Lower lobe of right lung (tissue), 2 donors: ENCODE measurements around the gene GSTA5. TPM values are rescaled to one million over a fixed set of nuclear protein-coding genes. Genes with fewer than 3 reads are reported as not detected.
"Not testable (repeated sequence)": the region's sequence is repeated elsewhere in the genome, so short reads cannot be mapped to it uniquely, and the experiment has no call there.

Source experiments
- ATAC-seq, 2 donors: fragments of 200-7000 bp; cut with Tn5 transposase; one replicate each; pipeline ENCODE4 v1.9.1; 2020 to 2022; ENCODE audit warnings: mild to moderate bottlenecking in 2 of 2, moderate library complexity in 2 of 2
- DNase-seq: peaks from one replicate; pipeline ENCODE4 v3.0.0-alpha.2; 2020
- H3K27ac ChIP-seq: fragments of 200-600 bp; one replicate; pipeline ENCODE4 v1.8.0; 2022
- H3K27me3 ChIP-seq: fragments of 200-600 bp; one replicate; pipeline ENCODE4 v1.8.0; 2022; ENCODE audit warnings: low read depth
- H3K36me3 ChIP-seq: fragments of 200-600 bp; one replicate; pipeline ENCODE4 v1.8.0; 2022; ENCODE audit warnings: mild to moderate bottlenecking
- H3K4me1 ChIP-seq: fragments of 200-600 bp; one replicate; pipeline ENCODE4 v1.8.0; 2022
- H3K4me3 ChIP-seq: fragments of 200-600 bp; one replicate; pipeline ENCODE4 v1.8.0; 2022; ENCODE audit warnings: mild to moderate bottlenecking
- H3K9me3 ChIP-seq: fragments of 200-600 bp; one replicate; pipeline ENCODE4 v1.8.0; 2022
- intact Hi-C: fragments of 100-400 bp; cut with DNase I; formaldehyde crosslinking; loops from one replicate; pipeline ENCODE4 v1.11.0; 2022
- total RNA-seq: library from RNA; stranded (reverse); fragmentation: NEBNext Ultra II Directional; extraction: Animal tissue kit (Norgen Biotek cat#: 25700); gene quantifications from one replicate; pipeline ENCODE4 v1.2.1, GENCODE V29; 2021
- TF ChIP-seq, protein P1 (sequence below): fragments of 200-600 bp; IDR thresholded peaks from one replicate; pipeline ENCODE4 v1.8.0; 2022; ENCODE audit warnings: antibody characterized with exemption, mild to moderate bottlenecking
- donor health status: DM: no; HTN: yes; CAD: no; lungs with severe emphysema.

The GSTA5 gene
- total RNA-seq, 1 donor from 2014 or later = not detected

DNA sequence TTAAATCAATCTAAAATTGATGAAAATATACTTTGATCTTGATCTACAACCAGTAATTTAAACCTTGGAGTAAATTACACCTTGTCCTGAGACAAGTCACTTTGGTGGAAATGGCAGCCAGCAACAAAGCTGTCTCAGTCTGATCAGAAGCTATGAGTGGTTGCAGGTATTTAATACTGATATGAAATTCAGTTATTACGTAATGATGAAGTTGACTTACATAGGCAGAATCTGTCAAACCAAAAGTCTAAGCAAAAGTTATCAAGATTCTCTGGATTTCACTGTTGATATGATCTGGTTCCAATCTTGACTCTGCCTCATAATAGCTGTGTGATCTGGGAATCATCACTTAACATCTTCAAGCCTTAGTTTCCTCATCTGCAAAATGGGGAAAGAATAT is 27.6 kb upstream of the GSTA5 start:
- ATAC-seq = no peak

GRCh38 chr6:52861151-52861550 is 20.5 kb upstream of the GSTA5 start:
- H3K27ac ChIP-seq, H3K9me3 ChIP-seq, H3K4me1 ChIP-seq, H3K27me3 ChIP-seq, H3K4me3 ChIP-seq, ATAC-seq, H3K36me3 ChIP-seq, intact Hi-C loops: not testable (repeated sequence)
- peak; percentile 55 for DNase-seq

More for the DNA sequence above, 27.6 kb upstream of the GSTA5 start:
- Histone ChIP-seq H3K27me3 (no peaks in the 10 kb centered on the region), H3K4me1 (no peaks in the 10 kb centered on the region), H3K27ac (no peak overlapping the region), H3K36me3 (no peaks in the 10 kb centered on the region), H3K9me3 (no peaks in the 10 kb centered on the region), H3K4me3 (no peak overlapping the region)
- intact Hi-C loops = no loop called here
- TF ChIP-seq, protein P1, sequence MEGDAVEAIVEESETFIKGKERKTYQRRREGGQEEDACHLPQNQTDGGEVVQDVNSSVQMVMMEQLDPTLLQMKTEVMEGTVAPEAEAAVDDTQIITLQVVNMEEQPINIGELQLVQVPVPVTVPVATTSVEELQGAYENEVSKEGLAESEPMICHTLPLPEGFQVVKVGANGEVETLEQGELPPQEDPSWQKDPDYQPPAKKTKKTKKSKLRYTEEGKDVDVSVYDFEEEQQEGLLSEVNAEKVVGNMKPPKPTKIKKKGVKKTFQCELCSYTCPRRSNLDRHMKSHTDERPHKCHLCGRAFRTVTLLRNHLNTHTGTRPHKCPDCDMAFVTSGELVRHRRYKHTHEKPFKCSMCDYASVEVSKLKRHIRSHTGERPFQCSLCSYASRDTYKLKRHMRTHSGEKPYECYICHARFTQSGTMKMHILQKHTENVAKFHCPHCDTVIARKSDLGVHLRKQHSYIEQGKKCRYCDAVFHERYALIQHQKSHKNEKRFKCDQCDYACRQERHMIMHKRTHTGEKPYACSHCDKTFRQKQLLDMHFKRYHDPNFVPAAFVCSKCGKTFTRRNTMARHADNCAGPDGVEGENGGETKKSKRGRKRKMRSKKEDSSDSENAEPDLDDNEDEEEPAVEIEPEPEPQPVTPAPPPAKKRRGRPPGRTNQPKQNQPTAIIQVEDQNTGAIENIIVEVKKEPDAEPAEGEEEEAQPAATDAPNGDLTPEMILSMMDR = no peak
- no peak for DNase-seq

DNA sequence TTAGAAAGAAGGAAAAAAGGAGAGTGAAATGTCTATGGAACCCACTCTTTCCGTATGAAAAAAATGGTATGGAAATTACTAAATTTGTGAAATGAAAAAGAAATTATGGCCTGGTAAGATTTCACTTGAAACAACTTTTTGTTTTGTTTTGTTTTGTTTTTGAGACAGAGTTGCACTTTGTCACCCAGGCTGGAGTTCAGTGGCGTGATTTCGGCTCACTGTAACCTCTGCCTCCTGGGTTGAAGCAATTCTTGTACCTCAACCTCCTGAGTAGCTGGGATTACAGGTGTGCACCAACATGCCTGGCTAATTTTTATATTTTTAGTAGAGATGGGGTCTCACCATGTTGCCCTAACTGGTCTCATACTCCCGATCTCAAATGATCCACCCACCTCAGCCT is 17.8 kb upstream of the GSTA5 start:
- DNase-seq = no peak
- TF ChIP-seq, protein P1 = no peak
- Histone ChIP-seq H3K27ac (no peak overlapping the region), H3K4me1 (no peaks in the 10 kb centered on the region), H3K9me3 (no peaks in the 10 kb centered on the region), H3K27me3 (no peaks in the 10 kb centered on the region), H3K4me3 (no peak overlapping the region), H3K36me3 (no peaks in the 10 kb centered on the region)
- intact Hi-C loops = no loop called here
- ATAC-seq = no peak

DNA sequence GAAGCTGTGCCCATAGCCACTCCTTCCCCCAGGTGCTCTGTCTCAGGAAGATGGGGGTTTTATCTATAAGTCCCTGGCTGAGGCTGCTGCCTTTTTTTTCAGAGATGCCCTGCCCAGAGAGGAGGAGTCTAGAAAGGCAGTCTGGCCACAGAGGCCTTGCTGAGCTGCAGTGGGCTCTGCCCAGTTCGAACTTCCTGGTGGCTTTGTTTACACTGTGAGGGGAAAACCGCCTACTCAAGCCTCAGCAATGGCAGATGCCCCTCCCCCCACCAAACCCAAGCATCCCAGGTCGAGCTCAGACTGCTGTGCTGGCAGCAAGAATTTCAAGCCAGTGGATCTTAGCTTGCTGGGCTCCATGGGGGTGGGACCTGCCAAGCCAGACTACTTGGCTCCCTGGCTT is 15.5 kb upstream of the GSTA5 start:
- H3K4me3 ChIP-seq, H3K27me3 ChIP-seq, H3K36me3 ChIP-seq, H3K4me1 ChIP-seq, H3K27ac ChIP-seq, ATAC-seq, H3K9me3 ChIP-seq, intact Hi-C loops: not testable (repeated sequence)
- peak; percentile 74 for DNase-seq

DNA sequence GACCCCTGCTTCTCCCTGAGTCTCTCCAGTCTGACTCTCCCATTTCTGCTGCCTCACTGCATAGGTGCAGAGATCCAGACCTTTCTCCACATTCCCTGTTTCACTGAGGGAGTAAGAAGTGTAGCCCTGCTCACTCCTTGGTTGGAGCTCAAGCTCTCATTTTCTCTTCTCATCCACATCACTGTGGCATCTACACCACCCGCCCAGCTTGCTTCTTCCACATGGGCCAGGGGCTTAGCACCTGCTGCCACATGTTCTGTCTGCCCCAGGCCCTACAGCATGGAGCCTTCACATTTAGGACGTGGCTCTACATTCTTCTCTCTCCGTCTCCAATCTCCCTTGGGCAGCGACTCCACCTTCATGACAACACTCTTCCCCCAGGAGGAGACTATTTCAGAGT is 8.5 kb upstream of the GSTA5 start:
- Histone ChIP-seq H3K27ac (no peak overlapping the region), H3K9me3 (no peaks in the 10 kb centered on the region), H3K4me1 (no peaks in the 10 kb centered on the region), H3K36me3 (no peaks in the 10 kb centered on the region), H3K4me3 (no peak overlapping the region), H3K27me3 (no peaks in the 10 kb centered on the region)
- ATAC-seq = no peak
- intact Hi-C loops = no loop called here
- no peak for DNase-seq
- TF ChIP-seq, protein P1 = no peak

GRCh38 chr6:52846002-52846401 is 5.4 kb upstream of the GSTA5 start:
- Histone ChIP-seq H3K9me3 (no peaks in the 10 kb centered on the region), H3K4me1 (no peaks in the 10 kb centered on the region), H3K4me3 (no peak overlapping the region), H3K27ac (no peak overlapping the region), H3K36me3 (no peaks in the 10 kb centered on the region), H3K27me3 (no peaks in the 10 kb centered on the region)
- intact Hi-C loops = no loop called here
- DNase-seq = no peak
- TF ChIP-seq, protein P1 = no peak
- ATAC-seq = no peak

- no peaks in the 10 kb centered on the region for H3K9me3 ChIP-seq
- intact Hi-C loops = no loop called here
- H3K36me3 ChIP-seq = no peaks in the 10 kb centered on the region
- TF ChIP-seq, protein P1 = no peak
- no peaks in the 10 kb centered on the region for H3K27me3 ChIP-seq
- H3K4me3 ChIP-seq = no peak overlapping the region
- no peaks in the 10 kb centered on the region for H3K4me1 ChIP-seq
- ATAC-seq (no peak), DNase-seq (no peak)
- H3K27ac ChIP-seq = no peak overlapping the region
Measured at GRCh38 chr6:52843605-52844004, 3.0 kb upstream of the GSTA5 start.
